Smooth muscle cell of the brain vasculature (primary cell): ENCODE data around the gene CFAP210.

Experiments
- DNase-seq: peaks from one replicate; pipeline ENCODE4 v3.0.0-alpha.2; 2012; ENCODE audit warnings: low read depth, low spot score

The CFAP210 gene

DNA sequence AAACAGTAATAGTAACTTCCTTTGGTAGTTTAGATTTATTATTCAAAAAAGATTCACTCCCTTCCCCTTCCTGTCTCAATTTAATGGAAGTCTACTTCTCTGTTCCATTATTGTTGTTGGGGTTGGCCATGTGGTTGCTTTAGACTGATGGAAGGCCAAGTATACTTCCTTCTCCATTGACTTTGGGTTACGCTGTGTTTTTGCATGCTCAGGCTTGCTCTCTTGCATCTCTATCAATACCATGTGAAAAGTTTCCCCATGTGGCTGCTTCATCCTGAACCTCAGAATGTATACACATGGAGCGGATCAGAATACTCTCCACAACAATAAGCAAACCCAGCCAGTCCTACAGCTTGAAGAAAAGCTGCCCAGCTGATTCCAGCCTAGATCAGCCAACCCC, 20.3 kb downstream of the CFAP210 start:
- no peak for DNase-seq

DNA sequence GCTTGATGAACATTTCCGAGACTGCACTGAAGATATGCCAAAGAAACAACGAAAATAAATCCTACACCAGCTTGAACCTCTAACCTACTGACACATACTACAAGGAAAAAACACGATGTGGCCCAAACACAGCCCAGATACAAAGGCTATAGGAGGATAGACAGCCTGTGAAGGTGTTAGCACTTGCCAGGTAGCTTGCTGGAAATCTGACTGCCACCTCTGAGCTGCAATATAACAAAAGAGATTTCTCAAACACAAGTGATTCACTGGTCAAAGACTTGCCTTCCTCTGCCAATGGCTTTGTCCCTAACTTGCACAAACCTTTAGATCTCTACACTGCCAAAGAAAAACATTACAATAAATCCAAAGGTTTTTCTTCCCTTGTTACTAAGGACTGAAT, 21.1 kb downstream of the CFAP210 start:
- no peak for DNase-seq

DNA sequence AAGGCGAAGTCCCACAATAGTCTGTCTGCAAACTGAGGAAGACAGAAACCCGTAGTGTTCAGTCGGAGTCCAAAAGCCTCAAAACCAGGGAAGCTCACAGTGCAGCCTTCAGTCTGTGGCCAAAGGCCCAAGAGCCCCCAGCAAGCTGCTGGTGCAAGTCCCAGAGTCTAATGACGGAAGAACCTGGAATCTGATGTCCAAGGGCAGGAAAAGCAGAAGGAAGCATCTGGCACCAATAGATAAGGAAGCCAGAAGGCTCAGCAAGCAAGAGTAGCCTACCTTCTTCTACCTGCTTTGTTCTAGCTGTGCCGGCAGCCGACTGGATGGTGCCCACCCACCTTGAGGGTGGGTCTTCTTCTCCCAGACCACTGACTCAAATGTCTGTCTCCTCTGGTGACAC, 21.8 kb downstream of the CFAP210 start:
- DNase-seq = no peak

DNA sequence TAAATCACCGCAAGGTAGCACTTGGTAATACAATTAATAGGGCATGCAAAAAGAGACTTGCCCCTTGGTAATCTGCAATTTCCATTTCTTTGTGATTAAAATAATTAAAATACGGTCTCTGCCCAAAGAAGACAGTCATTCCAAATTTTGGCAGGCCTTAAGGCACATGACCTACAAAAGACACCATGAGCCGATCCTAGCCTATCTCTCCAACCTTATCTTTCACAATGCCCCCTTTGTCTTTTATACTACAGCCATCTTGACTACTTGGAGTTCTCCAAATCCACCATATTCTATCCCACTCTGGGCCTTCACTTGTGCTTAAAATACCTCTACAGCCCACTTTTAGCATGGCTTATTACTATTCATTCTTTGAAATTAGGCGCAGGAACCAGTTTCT, 23.3 kb downstream of the CFAP210 start:
- DNase-seq = no peak

DNA sequence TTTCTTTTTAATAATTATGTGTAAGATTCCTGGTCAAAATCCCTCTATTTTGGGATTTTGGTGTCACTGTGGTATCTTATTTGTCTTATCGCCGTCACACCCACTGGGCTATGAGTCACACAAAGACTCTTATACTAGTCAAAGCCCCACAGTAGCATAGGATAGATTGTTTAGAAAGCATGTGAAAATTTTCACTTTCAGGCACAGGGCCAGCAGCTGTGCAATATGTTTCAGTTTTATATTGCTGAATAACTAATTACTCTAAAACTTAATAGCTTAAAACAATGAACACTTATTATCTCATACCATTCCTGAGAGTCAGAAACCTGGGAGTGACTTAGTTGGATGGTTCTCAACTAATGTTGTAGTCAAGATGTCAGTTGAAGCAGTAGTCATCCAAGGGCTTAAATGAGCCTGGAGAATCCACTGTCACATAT, 24.0 kb downstream of the CFAP210 start:
- no peak for DNase-seq

DNA sequence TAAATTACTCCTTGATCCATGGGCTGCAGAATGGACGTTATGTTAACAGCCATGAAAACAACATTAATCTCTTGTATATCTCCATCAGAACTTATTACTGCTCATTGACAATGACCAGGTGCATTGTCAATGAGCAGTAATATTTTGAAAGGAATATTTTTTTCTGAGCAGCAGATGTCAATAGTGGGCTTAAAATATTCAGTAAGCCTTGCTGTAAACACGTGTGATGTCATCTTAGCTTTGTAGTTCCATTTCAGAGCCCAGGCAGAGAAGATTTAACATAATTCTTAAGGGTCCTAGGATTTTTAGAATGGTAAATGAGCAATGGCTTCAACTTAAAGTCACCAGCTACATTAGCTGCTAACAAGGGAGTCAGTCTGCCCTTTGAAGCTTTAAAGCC, 26.6 kb downstream of the CFAP210 start:
- no peak for DNase-seq

DNA sequence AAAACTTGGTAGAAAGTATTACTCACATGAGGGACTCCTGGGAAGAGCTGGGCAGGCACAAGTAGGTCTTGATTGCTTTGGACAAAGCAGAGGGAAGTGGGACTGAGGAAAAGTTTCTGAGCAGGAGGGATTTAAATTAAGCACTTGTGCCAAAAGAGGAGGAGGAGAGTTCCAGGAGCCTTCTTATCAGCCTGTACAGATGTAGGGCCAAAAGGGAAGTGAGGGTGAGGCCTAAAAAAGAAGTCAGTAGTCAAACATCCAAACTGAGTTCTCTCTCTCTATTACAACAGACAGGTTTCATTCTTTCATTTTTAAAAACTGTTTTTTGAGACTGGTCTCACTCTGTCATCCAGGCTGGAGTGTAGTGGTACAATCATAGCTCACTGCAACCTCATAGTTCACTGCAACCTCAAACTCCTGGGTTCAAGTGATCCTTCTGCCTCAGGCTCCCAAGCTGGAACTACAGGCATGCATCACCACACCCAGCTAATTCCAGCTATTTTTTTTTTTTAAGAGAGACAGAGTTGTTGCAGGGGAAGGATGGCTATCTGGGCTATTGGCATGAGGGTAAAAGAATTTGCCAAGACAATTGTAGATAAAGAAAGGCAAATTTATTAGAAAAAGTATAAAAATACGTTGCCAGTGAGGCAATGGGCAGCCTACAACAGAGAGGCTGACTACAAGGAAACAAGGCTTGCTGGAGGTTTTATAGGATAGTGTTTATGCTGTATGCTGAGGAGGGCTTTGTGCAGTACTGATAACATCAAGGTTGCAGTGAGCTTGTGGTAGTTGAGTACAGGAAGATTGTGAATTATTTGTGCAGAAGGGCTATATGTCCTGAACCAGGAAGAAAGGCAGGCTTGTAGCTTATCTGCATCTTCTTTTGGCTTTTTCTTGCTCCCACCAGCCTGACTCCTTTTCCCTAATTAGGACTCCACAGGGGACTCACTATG, 29.0 kb downstream of the CFAP210 start:
- DNase-seq = no peak

DNA sequence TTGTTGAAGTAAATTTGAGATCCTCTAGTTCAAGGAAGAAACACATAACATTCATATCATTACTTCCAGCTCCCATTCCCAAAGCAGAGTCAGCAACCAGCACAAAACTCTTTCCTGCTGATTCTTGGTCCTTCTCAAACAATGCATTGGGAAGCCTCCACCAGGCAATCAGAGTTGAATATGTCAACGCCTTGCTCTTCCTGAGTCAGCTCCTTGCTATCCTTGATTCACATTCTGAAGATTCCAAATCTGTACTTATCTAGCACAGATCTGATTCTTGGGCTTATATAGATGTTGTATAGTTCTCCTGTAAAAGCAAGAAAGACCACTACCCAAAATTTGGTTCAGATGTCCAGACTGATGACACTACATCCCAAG, 29.6 kb downstream of the CFAP210 start:
- no peak for DNase-seq

DNA sequence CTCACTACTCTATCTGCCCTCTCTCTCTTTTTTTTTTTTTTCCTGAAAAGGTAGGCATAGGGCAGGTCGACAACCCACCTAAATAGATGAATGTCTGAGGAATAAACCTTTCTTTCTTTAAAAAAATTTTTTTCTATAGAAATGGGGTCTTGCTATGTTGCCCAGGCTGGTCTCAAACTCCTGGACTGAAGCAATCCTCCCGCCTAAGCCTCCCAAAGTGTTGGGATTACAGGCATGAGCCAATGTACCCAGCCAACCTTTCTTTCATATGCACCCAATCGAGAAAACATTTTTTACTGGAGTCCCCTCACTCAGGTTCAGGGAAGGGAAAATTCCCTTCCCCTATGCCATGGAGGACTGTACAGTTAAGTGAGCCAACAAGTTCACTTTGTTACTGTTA, 31.0 kb downstream of the CFAP210 start:
- no peak for DNase-seq

DNA sequence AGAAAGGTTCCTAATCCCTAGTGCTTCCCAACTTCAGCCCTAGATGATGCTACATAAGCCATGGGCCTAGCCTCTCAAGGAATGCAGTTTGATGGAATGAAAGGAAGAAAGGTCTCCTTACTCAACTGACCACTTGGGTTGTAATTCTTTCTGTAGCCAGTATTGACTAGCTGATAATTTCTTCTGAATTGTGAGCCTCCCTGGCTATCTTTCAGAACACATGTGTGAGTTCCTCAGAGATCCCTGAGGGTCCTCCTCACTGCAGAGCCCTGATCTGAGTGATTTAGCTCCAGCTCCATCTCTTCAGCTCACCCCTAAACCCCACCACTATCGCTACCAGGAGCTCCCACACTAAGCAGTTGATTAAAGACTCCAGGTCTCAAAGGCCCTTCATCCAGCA, 31.5 kb downstream of the CFAP210 start:
- no peak for DNase-seq

DNA sequence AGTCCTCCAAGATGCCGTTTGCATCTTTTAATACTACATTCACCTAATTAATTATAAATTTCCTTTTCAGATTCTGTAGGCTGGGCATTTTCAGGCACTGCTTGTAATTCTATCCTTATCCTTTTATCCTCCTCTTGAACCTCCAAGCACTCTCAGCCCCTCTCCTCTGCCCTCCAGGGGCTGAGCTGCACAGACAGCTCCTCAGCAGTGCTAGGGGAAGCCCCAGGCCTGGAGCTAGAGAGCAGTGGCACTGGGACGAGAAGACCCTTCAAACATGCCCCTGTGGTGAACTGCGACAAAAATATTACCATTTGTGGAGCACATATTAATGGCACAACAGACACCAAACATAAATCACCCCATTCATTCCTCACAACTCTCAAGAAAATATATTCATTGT, 32.9 kb downstream of the CFAP210 start:
- no peak for DNase-seq

DNA sequence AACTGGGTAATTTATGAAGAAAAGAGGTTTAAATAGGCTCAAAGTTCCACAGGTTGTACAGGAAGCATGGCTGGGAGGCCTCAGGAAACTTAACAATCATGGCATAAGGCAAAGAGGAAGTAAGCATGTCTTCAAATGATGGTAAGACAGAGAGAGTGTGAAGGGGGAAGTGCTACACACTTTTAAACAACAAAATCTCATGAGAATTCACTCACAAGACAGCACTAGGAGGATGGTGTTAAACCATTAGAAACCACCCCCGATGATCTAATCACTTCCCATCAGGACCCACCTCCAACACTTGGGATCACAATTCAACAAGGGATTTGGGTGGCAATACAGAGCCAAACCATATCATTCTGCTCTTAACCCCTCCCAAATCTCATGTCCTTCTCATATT, 34.9 kb downstream of the CFAP210 start:
- no peak for DNase-seq

DNA sequence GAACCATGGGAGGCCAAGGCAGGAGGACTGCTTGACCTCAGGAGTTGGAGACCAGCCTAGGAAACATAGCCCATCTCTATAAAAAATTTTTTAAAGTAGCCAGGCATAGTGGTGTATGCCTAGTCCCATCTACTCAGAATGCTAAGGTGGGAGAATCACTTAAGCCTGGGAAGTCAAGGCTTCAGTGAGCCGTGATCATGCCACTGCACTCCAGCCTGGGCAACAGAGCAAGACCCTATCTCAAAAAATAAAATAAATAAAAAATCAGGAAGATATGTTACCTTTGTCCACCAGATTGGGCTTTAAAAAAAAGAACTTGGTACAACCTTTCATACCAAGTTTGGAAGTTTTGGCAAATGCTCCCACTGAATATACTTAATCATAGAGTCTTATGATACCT, 35.3 kb downstream of the CFAP210 start:
- no peak for DNase-seq

DNA sequence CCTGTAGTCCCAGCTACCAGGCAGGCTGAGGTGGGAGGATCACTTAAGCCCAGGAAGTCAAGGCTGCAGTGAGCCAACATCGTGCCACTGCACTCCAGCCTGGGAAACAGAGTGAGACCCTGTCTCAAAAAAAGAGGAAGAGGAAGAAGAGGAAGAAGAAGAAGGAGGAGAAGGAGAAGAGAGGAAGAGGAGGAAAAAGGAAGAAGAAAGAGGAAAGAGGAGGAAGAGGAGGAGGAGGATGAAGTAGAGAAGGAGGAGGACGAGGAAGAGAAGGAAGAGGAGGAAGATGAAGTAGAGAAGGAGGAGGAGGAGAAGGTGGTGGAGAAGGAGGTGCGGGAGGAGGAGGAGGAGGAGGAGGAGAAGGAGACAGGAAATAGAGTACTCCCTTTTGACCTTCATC, 38.0 kb downstream of the CFAP210 start:
- no peak for DNase-seq

DNA sequence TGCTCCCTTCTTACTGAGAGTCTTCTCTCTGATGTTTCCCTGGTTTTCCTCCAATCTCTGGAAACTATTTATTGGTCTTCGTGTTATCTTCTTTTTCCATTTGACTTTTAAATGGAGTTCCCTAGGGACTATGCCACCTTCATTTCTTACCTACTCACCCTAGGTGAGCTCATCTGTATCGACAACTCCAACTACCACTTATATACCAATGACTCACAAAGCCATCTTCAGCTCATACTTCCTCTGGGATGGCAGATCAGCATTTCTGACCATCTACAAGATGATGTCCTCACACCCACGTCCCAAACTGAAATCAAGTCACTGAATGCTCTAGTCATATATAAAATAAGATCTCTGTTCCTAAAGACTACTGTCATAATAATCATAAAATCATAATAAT, 40.6 kb downstream of the CFAP210 start:
- DNase-seq = no peak

DNA sequence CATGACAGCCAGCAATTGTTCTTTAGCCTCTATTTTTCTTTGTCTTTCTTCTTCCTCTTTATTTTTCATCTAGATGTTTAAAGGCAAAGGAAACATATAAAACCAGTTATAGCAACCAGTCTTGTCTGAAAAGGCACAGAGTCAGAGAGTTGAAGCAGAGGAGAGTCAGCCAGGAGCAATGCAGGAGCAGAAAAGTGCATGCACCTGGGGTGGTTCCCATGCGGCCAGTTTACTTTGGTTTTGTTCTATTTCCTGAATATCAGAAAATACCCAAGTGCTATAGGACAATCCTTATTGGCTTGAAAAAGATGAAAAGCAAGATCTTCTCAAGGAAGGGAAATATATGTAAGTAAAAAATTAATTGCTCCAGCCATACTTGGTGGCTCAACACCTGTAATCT, 44.9 kb downstream of the CFAP210 start:
- DNase-seq = no peak

DNA sequence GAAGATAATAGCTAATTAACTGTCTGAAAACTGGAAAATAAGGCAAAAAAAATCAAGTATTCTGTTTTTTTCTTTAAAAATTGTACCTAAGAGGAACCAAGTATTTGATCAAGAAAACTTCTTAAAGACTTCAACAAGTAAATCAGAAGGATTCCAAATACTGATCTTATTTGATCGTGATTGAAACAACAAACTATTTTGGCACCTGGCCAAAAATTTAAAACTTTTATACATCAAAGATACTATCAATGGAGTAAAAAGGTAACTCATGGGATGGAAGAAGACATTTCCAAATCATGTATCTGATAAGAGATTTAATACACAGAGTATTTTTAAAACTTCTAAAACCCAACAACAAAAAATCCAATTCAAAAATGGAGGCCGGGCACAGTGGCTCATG, 46.7 kb downstream of the CFAP210 start:
- DNase-seq = no peak

DNA sequence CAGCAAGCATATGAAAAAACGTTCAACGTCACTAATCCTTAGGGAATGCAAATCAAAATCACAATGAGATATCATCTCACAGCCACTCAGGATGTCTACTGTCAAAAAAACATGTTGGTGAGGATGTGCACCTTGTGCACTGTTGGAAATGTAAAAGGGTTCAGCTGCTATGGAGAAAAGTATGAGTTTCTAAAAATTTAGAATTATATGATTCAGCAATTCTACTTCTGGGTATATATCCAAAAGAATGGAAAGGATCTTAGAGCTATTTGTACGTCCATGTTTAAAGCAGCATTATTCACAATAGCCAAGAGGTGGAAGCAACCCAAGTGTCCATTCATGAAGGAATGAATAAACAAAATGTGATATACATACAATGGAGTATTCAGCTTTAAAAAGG, 50.0 kb downstream of the CFAP210 start:
- no peak for DNase-seq

DNA sequence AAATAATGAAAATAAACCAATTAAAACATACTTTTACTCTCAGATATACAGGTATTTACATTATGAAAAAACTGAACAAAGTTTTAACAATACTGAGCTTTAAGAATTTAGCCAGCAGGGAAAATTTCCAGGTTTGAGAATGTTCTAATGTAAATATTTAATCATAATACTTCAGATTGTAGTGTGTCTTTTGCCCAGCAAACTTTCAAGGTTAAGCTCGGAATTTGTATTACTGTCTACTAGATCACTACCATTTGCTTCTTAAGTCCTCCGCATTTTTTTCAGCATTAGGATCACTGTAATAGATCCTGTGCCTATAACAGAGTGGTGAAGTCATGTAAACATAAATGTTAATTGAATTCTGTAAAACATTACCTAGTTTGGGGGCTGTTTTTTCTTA, 52.7 kb downstream of the CFAP210 start:
- DNase-seq = no peak

DNA sequence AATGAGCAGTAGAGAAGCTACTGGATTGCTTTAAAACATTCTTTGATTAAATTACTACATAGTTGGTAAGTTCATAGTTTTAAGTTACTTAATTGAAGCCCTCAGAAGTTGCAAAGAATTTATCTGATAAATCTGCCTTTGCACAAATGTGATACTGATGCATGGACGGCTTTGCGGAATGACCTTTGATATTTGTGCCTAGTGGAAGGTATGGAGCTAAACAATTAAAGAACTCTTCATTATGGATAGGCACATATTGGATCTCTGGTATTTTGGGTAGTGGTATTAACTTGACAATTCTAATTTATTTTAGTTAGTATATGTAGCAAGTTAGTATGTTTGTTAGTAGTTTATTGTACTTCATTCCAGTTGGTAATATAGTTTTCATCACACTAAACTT, 54.1 kb downstream of the CFAP210 start:
- no peak for DNase-seq

DNA sequence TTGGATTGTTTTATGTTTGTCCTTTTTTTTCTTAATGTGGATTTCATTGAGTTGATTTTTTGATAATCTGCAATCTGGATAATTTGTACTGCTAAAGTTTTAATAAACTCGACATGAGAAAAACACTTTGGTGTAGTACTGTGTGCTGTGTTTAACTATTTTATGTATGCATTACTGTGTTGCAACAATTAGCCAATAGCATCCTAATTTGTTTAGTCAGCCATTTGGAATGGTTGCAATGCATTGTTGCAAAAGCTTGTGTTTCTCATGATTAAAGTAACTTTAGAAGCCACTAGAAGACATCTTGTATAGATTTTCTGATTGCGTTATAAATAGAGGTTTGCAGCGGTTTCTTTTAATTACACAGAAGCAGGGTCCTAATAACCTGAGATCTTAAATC, 56.6 kb downstream of the CFAP210 start:
- no peak for DNase-seq

DNA sequence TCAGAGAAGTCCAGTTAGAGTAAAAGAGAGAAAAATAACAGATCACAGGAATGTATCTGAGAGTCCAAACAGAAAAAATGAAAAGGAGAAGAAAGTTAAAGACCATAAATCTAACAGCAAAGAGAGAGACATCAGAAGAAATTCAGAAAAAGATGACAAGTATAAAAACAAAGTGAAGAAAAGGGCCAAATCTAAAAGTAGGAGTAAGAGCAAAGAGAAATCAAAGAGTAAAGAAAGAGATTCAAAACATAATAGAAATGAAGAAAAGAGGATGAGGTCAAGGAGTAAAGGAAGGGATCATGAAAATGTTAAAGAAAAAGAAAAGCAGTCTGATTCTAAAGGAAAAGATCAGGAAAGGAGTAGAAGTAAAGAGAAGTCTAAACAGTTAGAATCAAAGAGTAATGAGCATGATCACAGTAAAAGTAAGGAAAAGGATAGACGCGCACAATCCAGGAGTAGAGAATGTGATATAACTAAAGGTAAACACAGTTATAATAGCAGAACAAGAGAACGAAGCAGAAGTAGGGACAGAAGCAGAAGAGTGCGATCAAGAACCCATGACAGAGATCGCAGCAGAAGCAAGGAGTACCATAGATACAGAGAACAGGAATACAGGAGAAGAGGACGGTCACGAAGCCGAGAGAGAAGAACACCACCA, 57.6 kb downstream of the CFAP210 start:
- DNase-seq = no peak

DNA sequence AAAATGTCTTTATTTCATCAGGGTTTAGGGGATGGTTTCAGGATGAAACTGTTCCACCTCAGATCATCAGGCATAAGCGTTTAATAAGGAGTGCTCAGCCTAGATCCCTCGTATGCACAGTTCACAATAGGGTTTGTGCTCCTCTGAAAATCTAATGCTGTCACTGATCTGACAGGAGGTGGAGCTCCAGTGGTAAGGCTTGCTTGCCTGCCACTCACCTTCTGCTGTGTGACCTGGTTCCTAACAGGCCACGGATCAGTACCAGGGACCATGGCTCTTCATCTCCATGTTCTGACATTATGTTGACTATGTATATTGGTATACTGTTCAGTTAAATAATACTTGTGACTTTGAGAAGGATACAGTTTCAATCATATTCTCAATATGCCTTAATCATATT, 68.4 kb downstream of the CFAP210 start:
- no peak for DNase-seq
